ENCODE data around the gene UBE2J2. TPM values are rescaled to one million over a fixed set of nuclear protein-coding genes. Genes with fewer than 3 reads are reported as not detected.

The UBE2J2 gene
- total RNA-seq, 1 donor, result 32.6 TPM

- H3K4me2 ChIP-seq (ENCODE audit: insufficient read depth, low read length), result no peak overlapping the region
Measured at GRCh38 chr1:1247341-1247913, 26.2 kb downstream of the UBE2J2 start.

GRCh38 chr1:1246577-1247340 is 26.9 kb downstream of the UBE2J2 start, which contains the start of gene C1QTNF12:
TSS of gene C1QTNF12 (minus strand) at chr1:1246722. CDS start at chr1:1246690, 32 bp downstream.
- no peak within 1 kb of the TSS for H2AFZ ChIP-seq (ENCODE audit: low read length)
- no peaks in the 10 kb centered on the region for H3K27me3 ChIP-seq (ENCODE audit: insufficient read depth, low read length)
- H4K20me1 ChIP-seq (ENCODE audit: insufficient read depth, low read length), result peaks cover 8% of the 10 kb centered on the region
- TF ChIP-seq, protein P1, sequence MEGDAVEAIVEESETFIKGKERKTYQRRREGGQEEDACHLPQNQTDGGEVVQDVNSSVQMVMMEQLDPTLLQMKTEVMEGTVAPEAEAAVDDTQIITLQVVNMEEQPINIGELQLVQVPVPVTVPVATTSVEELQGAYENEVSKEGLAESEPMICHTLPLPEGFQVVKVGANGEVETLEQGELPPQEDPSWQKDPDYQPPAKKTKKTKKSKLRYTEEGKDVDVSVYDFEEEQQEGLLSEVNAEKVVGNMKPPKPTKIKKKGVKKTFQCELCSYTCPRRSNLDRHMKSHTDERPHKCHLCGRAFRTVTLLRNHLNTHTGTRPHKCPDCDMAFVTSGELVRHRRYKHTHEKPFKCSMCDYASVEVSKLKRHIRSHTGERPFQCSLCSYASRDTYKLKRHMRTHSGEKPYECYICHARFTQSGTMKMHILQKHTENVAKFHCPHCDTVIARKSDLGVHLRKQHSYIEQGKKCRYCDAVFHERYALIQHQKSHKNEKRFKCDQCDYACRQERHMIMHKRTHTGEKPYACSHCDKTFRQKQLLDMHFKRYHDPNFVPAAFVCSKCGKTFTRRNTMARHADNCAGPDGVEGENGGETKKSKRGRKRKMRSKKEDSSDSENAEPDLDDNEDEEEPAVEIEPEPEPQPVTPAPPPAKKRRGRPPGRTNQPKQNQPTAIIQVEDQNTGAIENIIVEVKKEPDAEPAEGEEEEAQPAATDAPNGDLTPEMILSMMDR (IDR thresholded peaks at IDR 0.05; ENCODE audit: extremely low read depth, low read depth, low read length), result no peak
- no peaks in the 10 kb centered on the region for H3K36me3 ChIP-seq (ENCODE audit: insufficient read depth, low read length)
- DNase-seq (ENCODE audit: insufficient read length, low spot score, missing footprints), result peak; percentile 92
- no peaks in the 10 kb centered on the region for H3K79me2 ChIP-seq (ENCODE audit: insufficient read depth, low read length)
- peak within 1 kb of the TSS; percentile 22 for H3K4me3 ChIP-seq (ENCODE audit: insufficient read depth, low read length)
- H3K4me1 ChIP-seq (ENCODE audit: insufficient read depth, low read length), result no peaks in the 10 kb centered on the region
- no peaks in the 10 kb centered on the region for H3K9me3 ChIP-seq (ENCODE audit: low read depth, low read length)
- no peak within 1 kb of the TSS for H3K4me2 ChIP-seq (ENCODE audit: insufficient read depth, low read length)
- H3K27ac ChIP-seq (ENCODE audit: low read depth, low read length), result no peak within 1 kb of the TSS

More at GRCh38 chr1:1247341-1247913, 26.2 kb downstream of the UBE2J2 start:
- H3K27me3 ChIP-seq (ENCODE audit: insufficient read depth, low read length), result no peaks in the 10 kb centered on the region
- H3K9me3 ChIP-seq (ENCODE audit: low read depth, low read length), result no peaks in the 10 kb centered on the region
- no peaks in the 10 kb centered on the region for H3K79me2 ChIP-seq (ENCODE audit: insufficient read depth, low read length)
- no peak overlapping the region for H2AFZ ChIP-seq (ENCODE audit: low read length)
- TF ChIP-seq, protein P1 (IDR thresholded peaks at IDR 0.05; ENCODE audit: extremely low read depth, low read depth, low read length), result no peak
- no peak overlapping the region for H3K27ac ChIP-seq (ENCODE audit: low read depth, low read length)
- peaks cover 2% of the 10 kb centered on the region for H3K36me3 ChIP-seq (ENCODE audit: insufficient read depth, low read length)
- DNase-seq (ENCODE audit: insufficient read length, low spot score, missing footprints), result peak; percentile 88
- H3K4me1 ChIP-seq (ENCODE audit: insufficient read depth, low read length), result no peaks in the 10 kb centered on the region
- H4K20me1 ChIP-seq (ENCODE audit: insufficient read depth, low read length), result peaks cover 8% of the 10 kb centered on the region
- no peak overlapping the region for H3K4me3 ChIP-seq (ENCODE audit: insufficient read depth, low read length)

DNA sequence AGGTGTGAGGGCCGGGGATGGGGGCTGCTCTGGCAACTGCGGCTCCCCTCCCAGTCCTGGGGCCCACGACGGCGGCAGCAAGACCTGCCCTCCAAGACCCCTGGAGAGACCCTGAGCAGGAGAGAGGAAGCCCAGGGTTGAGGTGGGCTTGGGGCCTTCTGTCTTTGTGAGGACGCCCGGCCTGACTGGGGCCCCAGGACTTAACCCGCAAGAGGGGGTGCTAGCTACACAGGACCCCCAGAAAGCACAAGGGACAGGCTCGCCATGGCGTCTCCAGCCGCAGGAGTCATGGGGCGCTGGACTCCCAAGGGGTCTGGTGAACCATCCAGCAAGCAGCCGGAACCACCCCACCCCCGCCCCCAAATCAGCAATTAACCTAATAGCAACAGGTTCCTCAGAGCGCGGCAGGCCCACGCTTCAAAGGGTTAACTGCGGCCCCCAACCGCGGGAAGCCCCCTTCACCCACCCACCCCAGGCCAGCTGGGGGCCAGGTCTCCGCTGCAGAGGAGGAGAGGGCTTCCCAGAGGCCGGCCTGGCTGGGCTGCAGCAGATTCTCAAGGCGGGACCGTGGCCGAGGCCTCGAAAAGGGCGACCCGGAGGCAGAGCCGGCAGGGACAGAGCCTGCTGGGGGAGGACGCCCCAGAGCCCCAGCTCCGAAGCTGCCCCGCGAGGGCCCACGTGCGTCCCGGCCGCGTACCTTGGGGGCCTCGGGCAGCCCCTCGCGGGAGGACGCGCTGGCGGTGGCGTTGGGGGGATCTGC is 27.7 kb downstream of the UBE2J2 start:
- H3K36me3 ChIP-seq (ENCODE audit: insufficient read depth, low read length), result no peaks in the 10 kb centered on the region
- peaks cover 6% of the 10 kb centered on the region for H4K20me1 ChIP-seq (ENCODE audit: insufficient read depth, low read length)
- H3K79me2 ChIP-seq (ENCODE audit: insufficient read depth, low read length), result no peaks in the 10 kb centered on the region
- H3K27me3 ChIP-seq (ENCODE audit: insufficient read depth, low read length), result no peaks in the 10 kb centered on the region
- no peak overlapping the region for H3K27ac ChIP-seq (ENCODE audit: low read depth, low read length)
- TF ChIP-seq, protein P1 (IDR thresholded peaks at IDR 0.05; ENCODE audit: extremely low read depth, low read depth, low read length), result no peak
- no peak overlapping the region for H2AFZ ChIP-seq (ENCODE audit: low read length)
- no peaks in the 10 kb centered on the region for H3K9me3 ChIP-seq (ENCODE audit: low read depth, low read length)
- H3K4me3 ChIP-seq (ENCODE audit: insufficient read depth, low read length), result no peak overlapping the region
- H3K4me1 ChIP-seq (ENCODE audit: insufficient read depth, low read length), result no peaks in the 10 kb centered on the region
- no peak overlapping the region for H3K4me2 ChIP-seq (ENCODE audit: insufficient read depth, low read length)
- peak; percentile 90 for DNase-seq (ENCODE audit: insufficient read length, low spot score, missing footprints)
